Activated CD8-positive, alpha-beta memory T cell treated with anti-CD3 and anti-CD28 coated beads, Interleukin-2, amount 50 U/mL, for 48 hours (primary cell): ENCODE results near the gene KNL1.
"Not testable (repeated sequence)": the region's sequence is repeated elsewhere in the genome, so short reads cannot be mapped to it uniquely, and the experiment has no call there.

Experiments
- DNase-seq: peaks from one replicate; pipeline ENCODE4 v3.0.0-alpha.2; 2020

The KNL1 gene

GRCh38 chr15:40593588-40594428, at the start of gene KNL1:
Gene KNL1, plus strand, starts transcription at chr15:40594249. Its CDS starts 8,683 bp downstream, at chr15:40602932.
- DNase-seq: peak; percentile 99

- DNase-seq: no peak
Observed at GRCh38 chr15:40545457-40545856, 48.6 kb upstream of the KNL1 start.

GRCh38 chr15:40548610-40549009, 45.4 kb upstream of the KNL1 start:
- DNase-seq: no peak

- DNase-seq: no peak
Observed at GRCh38 chr15:40549894-40550293, 44.2 kb upstream of the KNL1 start.

- no peak for DNase-seq
Observed at GRCh38 chr15:40550341-40551037, 43.6 kb upstream of the KNL1 start.

- DNase-seq: no peak
Observed at GRCh38 chr15:40554161-40554525, 39.9 kb upstream of the KNL1 start.

- no peak for DNase-seq
Observed at GRCh38 chr15:40555876-40556275, 38.2 kb upstream of the KNL1 start.

GRCh38 chr15:40558952-40559742, 34.9 kb upstream of the KNL1 start:
- DNase-seq: no peak

GRCh38 chr15:40562691-40563090, 31.4 kb upstream of the KNL1 start:
- no peak for DNase-seq

GRCh38 chr15:40563426-40563825, 30.6 kb upstream of the KNL1 start:
- no peak for DNase-seq

- DNase-seq: peak; percentile 94
Observed at GRCh38 chr15:40564591-40565332, 29.3 kb upstream of the KNL1 start, which contains the start of gene CCDC32. Gene CCDC32, minus strand, starts transcription at chr15:40565042. Its CDS starts 2,027 bp downstream, at chr15:40563015.

GRCh38 chr15:40565333-40566238, 28.5 kb upstream of the KNL1 start:
- DNase-seq: no peak

GRCh38 chr15:40567111-40567510, 26.9 kb upstream of the KNL1 start:
- DNase-seq: no peak

- peak; percentile 97 for DNase-seq
Observed at GRCh38 chr15:40569129-40569953, 24.7 kb upstream of the KNL1 start, which contains the start of gene RPUSD2. Gene RPUSD2, plus strand, starts transcription at chr15:40569299. Its CDS starts 39 bp downstream, at chr15:40569338.

- no peak for DNase-seq
Observed at GRCh38 chr15:40575113-40575512, 18.9 kb upstream of the KNL1 start.

GRCh38 chr15:40576914-40577313, 17.1 kb upstream of the KNL1 start:
- DNase-seq: not testable (repeated sequence)

GRCh38 chr15:40578892-40579291, 15.2 kb upstream of the KNL1 start:
- no peak for DNase-seq

- not testable (repeated sequence) for DNase-seq
Observed at GRCh38 chr15:40581796-40582195, 12.3 kb upstream of the KNL1 start.

- DNase-seq: no peak
Observed at GRCh38 chr15:40582726-40583246, 11.3 kb upstream of the KNL1 start.

- no peak for DNase-seq
Observed at GRCh38 chr15:40584191-40584590, 9.9 kb upstream of the KNL1 start.
